ENCODE results near the gene TEX14.
A peak's percentile ranks its signal among the peaks of the same experiment; 100 is the strongest.

Gene TEX14

DNA sequence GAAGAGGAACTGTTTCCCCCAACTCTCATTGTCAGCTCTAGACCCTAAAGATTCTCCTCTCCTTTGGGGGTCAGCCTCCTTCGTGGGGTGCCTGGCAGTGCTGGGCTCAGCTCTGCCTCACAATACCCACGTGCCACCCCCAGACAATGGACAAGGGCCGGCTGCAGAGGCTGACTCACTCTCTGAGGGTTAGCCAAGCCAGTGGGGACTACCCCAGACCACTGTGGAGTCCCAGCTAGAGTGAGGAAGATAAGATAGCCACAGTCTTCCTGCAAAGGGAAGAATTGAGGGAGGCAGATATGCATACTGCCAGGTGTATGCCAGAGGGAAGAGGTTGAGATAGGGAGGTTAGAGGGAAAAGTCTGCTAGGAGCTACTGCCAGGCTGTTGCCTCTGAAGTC is 163.9 kb downstream of the TEX14 start:
- no peak for DNase-seq (ENCODE audit: low spot score)

DNA sequence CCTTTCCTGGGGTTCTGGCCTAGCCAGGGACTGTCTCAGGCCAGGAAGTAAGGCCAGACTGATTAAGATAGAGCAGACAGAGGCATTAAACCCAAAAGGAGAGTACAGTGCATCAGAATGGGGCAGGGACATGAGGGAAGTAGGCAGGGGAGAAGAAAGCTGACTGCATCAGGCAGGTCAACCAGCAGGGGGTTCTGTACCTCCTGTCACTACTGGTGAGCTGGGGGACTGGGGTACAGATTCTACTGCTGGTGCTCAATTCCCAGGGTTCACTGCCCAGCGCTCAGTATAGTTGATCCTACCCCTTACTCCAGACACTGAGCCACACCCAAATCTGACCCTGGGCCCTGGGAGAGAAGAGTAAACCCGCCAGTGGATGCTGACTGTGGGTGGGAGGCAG is 164.5 kb downstream of the TEX14 start:
- no peak for DNase-seq (ENCODE audit: low spot score)

DNA sequence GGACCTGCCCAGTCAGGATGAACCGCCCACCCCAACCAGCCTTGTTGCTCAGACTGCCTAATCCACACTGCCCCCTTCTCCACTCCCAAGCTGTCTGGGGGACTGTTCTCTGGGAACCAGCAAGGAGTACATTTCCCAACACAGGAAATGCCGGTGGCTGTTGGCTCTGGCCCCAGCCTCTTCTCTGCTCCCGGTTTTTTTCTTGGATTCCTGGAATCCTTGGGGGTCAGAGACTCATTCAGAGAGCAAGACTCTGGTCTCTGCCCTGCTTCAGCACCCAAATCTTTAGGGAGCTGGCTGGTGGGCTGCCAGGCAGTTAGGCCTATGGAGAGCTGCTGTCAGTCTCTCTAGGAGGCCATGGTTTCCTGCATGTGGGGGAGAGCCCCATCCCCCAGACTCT is 166.6 kb downstream of the TEX14 start:
- DNase-seq (ENCODE audit: low spot score) = no peak

DNA sequence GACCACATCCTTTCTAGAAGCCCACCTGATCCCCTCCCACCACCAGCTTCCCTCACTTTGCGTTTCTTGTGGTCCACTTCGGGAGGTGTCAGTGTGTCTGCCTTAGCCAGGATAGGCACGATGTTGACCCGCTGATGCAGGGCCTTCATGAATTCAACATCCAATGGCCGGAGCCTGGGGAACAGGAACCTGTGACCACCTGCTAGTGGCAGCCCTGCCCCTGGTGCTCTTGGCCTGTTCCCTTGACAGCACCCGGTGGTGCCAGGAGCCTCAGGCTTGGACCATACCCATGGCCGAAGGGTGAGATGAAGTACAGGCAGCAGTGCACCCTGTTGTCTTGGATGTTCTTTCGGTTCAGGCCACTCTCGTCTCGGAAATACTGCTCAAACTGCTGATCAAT is 170.2 kb downstream of the TEX14 start:
- DNase-seq (ENCODE audit: low spot score) = no peak

DNA sequence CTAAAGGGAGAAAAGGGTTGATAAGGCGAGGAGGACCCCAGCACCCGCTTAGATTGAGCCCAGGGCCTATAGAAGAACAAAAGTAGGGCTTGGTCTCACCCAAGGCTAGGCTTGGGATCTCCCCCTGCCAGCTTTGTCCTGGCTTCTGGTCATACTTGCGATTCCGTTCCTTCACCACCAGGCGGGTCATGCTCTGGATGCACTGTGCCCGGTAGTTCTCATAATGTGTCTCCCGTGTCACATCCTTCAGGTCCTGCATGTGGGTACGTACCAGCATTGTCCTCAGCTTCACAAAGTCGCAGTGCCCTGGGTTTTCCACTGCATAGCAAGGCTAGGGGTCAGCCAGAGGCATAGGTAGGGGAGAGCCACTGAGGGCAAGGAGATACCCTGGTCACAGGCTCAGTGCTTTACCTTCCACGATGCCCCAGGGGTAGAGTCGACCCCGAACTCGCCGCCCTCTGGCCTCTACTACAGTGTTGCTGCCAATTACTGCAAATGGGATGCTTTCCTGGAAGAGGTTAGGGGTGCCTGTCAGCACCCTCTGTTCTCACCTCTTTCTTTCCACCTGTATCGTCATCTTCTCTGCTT is 170.9 kb downstream of the TEX14 start:
- DNase-seq (ENCODE audit: low spot score) = peak; percentile 15

DNA sequence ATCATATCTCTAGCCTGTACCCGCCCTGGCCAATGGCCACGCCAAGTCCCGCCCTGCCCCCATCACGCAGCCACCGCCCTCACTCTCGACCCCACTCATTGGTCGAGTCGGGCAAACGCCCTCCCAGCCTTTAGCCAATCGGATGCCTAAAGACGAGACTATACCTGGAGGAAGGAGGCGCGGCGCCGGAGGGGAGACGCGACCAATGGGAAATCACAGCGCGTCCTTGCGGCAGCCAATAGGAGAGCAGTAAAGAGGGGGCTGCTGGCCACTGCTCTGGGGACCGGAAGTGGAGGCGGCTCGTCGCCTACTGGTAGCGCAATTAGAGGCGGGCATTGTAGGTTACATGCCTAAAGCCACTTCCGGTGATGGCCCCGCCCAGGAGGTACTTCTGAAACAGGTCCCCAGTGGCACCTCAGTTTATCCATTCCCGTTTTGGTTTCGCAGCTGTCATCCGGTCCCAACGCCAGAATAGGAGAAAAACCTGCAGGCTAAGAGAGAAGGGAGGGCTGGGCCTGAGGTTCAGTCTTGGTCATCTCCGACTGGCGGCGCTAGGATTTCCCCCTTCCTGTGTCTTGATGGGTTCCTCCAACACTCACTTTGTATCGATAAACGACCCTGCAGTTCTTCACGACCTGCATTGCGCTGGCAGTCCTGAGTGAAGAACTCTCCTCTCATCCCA is 173.8 kb downstream of the TEX14 start:
- DNase-seq (ENCODE audit: low spot score) = peak; percentile 100

DNA sequence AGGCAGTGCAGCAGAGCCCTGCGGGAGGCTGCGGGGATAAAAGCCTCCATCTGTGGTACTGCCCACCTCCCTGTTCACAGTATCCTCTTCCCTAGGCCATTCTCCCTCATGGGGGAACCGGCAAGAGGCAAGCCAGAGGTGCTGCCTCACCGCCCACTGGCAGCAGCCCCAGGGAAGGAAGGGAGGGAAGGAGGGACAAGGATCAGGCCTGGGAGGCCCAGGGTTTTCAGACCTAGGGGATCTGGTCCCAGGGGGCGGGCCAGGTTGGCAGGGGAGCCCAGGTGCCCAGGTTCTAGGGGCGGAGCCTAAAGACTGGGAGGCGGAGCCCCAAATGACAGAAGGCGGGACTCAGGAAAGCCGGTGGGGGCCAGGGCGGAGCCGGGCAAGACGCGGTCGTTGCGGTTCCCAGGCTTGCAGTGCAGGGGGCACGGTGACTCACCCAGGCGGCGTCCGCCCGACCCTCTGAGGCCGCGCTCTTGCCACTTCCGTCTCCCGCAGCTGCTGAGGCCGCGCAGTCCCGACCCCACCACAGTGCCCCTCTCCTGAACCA is 174.4 kb downstream of the TEX14 start:
- DNase-seq (ENCODE audit: low spot score) = no peak

DNA sequence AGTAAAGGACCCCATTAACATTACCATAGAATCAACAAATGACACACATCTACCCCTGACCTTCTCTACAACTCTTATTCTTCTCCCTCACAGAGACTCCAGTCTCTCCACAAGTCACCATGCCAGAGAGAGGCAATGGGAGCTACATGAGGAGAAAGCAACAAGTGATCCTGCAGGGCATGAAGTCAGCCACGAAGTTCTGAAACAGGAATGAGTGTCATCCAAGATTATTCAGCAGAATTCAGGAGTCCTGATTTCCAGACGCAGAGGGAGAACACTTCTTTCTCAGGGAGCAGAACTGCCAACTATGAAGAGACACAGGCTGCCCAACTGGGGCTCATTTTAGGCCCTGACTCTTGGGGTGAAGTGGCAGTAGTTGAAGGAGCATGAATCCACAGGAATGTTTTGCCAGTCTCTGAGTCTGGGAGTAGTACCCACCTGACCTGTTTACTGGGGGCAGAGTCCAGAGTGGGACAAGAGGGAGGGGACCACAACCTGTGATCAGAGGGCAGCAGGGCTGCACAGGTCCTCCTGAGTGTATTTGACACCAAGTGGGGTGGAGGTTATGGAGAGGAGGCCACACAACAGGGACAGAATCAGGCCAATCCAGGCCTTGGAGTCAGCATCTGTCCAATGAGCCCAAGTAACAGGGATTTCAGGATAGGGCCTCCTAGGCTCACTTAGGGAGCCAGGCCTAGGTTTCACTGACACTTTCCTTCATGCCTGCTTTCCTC is 175.0 kb downstream of the TEX14 start:
- no peak for DNase-seq (ENCODE audit: low spot score)

DNA sequence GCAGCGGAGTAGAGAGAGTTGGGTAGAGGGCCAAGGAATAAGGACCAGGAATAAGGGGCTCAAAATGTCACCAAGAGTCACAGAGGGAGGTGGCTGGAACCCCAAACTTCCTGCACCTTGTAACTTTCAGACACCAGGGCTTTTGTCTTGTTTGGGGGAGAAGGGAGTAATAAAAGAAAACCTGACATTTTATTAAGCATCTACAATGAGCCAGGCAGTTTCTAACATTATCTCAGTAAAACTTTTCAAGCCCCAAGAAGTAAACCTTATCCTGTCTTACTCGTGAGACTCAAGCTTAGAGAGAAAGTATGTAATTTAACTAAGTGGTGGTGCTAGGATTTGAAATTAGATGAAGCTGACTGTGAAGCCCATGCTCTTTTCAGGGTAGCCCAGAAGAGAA is 176.6 kb downstream of the TEX14 start:
- no peak for DNase-seq (ENCODE audit: low spot score)

DNA sequence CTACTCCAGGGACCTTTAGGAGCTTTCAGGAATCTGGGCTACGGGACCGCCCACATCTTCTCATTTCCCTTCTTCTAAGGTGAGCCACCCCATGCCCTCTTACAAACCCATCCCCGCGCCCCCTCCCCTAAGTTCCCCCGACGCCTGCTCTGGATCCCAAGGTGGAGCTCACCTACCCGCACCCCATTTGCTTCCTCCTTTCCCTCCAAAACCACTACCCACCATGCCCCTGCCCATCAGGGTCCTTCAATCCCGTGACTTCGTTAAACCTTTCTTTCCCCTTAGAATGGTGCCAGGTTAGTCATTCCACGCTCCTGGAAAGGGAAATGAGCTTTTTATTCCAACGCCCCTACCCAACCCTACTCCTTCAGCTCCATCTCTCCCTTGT is 177.1 kb downstream of the TEX14 start:
- no peak for DNase-seq (ENCODE audit: low spot score)

DNA sequence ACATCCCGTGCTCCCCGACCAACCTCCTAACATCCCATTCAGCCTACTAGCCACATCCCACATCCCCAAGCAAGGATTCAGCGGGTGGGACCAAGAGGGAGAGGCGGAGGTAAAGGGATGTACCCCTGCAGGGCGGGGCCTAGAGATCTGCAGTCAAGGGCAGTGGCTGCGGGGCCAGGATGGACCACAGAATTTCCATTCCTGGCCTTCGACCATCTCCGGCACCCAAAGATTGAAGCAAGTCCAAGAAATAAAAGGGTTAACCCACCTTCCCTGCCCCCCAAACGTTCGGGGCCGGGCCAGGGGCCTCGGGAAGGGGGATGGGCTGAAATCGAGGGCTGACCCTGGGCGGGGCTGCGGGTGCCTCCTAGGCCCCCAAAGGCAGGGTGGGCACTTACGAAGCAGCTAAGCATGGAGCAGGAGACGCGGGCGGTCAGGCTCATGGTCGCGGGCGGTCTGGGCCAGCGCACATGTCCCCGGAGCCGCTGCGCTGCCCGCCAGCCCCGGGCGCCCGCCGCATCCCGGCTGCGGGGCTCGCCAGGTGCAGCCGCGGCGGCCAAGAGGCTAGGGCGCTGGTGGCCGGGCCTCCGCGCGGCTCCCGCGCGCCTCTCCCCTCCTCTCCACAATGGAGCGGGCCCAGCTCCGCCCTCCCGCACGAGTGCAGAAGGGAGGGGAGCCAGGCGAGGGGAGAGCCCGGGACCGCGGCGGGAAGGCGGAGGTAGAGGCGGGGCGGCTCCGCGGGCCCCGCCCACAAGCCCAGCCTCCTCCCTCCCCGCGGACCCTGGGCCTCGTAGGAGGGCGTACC is 177.7 kb downstream of the TEX14 start, which contains the start of gene MTMR4:
TSS of gene MTMR4 (minus strand) at position 674 of the 805 bp plus-strand sequence. CDS start at position 443, 231 bp downstream.
- DNase-seq (ENCODE audit: low spot score) = peak; percentile 81

DNA sequence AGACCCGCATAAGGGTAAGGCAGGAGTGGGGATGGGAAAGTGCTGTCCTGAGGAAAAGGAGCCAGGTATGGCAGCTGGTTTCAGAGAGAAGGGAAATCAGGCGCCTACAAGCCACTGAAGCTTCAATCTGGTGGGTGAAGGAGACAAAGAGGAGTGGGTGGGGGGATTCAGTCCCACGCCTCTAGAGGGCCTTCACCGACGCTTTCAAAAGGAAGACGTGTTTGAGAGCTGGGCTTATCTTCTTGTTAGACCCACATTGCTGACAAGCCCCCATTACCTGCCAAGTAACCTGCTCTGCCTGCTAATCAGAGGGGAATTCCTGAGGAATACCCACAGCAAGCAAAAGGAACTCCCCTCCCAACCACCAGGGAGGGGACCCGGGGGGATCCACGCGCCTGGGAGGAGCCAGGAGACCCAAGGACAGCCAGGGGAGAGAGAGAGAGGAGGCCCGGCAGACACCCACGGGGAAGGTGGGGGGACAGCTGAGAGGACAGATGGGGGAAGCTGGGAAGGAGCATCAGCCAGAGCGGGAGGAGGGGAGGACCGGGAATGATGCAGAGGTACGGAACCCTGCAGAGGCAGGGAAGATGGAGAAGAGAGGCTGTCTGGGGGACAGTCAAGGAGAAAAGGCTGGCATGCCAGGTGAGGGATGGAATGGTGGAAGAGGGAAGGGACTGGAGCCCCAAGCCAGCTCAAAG is 178.4 kb downstream of the TEX14 start:
- no peak for DNase-seq (ENCODE audit: low spot score)

DNA sequence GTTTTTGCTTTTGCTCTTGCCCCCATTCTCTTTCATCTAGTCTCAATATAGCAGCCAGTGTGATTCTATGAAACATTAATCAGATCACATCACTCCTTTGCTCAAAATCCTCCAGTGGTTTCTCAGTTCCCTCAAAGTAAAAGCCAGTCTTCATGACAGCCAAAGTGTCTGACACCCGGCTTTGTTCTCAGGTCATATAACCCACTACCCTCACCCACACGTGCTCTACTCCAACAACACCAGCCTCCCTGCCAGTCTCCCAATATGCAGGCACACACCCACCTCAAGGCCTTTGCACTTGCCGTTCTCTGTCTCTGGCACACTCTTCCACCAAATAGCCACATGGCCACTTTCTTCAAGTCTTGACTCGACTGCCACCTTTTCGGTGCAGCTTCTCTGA is 181.8 kb downstream of the TEX14 start:
- no peak for DNase-seq (ENCODE audit: low spot score)

DNA sequence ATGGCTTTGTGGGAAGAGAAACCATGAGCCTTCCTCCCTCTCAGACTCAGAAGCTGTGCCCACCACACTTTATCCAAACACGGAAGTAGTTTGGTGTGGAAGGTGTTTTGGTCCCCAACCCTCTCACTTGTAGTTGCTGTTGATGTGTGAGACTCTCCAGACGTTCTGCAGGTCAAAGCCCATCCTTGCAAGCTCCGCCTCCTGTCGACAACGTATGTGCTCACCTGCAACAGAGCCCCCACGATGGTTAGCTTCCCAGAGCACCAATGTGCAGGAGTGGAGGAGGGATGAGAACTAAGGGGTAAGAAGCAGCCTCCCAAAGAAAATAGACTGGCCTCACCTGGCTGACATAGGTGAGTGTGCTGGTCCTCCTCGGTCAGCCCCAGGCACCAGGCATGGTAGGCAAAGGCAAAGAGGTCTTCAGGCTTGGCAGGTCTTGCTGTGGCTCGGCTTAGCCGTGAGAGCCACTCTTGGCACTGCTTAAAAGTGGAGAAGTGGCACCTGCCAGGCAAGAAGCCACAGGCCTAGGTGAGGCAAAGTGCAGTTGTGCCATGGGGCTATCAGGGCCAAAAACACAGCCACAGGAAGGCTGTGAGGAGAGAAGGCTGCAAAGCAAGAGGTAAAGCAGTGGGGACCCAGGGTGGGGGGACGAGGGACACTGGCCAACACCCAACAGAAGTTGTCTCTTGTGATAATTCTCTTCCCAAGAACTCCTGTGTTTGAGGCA is 183.3 kb downstream of the TEX14 start:
- DNase-seq (ENCODE audit: low spot score) = no peak

DNA sequence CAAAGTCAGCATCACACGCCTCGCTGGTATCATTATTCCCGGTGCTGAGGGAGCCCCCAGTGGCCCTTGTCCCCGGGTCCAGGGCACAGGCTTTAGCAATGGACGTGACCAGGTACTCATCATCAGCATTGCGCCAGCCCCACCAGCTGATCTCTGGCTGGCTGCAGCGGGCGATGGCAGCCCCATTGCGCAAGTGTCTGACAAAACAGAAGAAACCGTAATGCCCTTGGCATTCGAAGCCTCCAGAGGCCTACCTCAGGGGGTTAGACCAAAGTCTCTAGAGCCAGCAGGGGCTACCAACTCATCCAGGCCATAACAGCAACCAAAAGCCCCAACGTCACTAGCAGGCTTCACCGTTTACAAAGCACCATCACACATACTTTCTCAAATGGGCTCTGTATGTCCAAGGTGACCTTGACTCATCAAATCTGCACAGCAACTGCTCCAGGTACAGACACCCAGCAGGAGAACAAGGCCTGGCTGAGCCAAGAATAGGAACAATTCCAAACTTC is 184.7 kb downstream of the TEX14 start:
- DNase-seq (ENCODE audit: low spot score) = no peak

Measured in activated CD4-positive, alpha-beta T cell treated with anti-CD3 and anti-CD28 coated beads, Interleukin-2, Interleukin-4, amounts not matched to agents 100 ng/mL and 50 ng/mL, durations not matched to agents 16 hours and 8 hours (primary cell).